ENCODE measurements around the gene WDR1.

WDR1 gene

DNA sequence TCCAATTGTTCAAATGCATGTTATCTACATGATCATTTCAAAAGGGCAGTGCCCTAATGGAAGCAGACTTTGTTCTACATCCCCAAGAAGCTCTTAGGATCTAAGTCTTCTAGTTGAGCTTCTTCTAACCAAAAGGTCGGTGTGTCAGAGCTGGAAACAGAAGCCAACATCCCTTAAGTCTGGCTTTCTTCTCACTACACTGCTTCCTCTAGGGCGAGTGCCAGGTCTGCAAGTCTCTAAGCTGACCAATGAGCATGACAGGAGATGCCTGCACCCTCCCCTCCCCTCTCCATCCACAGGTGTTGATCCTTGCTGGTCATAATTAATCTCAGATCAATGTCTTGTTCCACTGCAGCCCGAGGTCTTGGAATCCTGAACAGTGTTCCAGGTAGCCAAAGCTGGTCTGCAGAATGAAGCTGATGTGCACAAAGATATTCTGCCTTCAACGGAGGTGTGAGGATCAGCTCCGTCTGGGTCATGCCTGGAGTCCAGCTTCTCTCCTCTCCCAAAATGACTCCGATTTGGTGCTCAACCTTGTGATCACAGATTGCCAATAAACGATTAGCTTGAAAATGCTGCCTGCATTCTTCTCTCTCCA is 44.1 kb downstream of the WDR1 start:
- Mint-ChIP-seq H3K9me3 (ENCODE audit: low read depth) (no peaks in the 10 kb centered on the region), H3K36me3 (peaks cover 6% of the 10 kb centered on the region), H3K27ac (peak overlapping the region; percentile 70), H3K27me3 (no peaks in the 10 kb centered on the region), H3K4me1 (ENCODE audit: low read depth) (peaks cover 2% of the 10 kb centered on the region), H3K4me3 (no peak overlapping the region)

DNA sequence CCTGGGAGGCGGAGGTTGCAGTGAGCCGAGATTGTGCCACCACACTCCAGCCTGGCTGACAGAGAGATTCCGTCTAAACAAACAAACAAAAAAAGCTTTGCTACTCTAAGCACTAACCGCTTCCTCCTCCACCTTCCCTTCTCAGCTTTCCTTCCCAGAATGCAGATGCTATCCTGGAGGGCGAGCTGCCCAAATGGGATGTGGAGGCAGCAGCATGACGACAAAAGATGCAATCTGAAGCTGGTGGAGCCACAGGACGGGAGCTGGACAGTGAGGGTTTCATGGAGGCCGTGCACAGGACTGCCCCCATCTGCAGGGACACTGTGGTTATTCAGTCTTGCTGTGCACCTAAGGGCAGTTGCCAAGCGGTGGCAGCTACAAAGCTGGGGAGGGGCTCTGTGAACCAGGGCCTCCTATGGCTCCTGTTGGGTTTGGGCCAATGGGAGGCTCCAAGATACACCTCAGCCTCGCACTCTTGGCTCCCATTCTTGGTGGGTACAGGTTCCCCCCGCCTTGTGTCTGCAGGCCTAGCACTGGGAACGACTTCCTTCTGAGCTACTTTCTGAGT is 47.4 kb downstream of the WDR1 start:
- H3K4me1 Mint-ChIP-seq (ENCODE audit: low read depth): peaks cover 2% of the 10 kb centered on the region
- H3K36me3 Mint-ChIP-seq: peaks cover 6% of the 10 kb centered on the region
- H3K4me3 Mint-ChIP-seq: no peak overlapping the region
- H3K27me3 Mint-ChIP-seq: no peaks in the 10 kb centered on the region
- no peaks in the 10 kb centered on the region for H3K9me3 Mint-ChIP-seq (ENCODE audit: low read depth)
- H3K27ac Mint-ChIP-seq: peak overlapping the region; percentile 61

DNA sequence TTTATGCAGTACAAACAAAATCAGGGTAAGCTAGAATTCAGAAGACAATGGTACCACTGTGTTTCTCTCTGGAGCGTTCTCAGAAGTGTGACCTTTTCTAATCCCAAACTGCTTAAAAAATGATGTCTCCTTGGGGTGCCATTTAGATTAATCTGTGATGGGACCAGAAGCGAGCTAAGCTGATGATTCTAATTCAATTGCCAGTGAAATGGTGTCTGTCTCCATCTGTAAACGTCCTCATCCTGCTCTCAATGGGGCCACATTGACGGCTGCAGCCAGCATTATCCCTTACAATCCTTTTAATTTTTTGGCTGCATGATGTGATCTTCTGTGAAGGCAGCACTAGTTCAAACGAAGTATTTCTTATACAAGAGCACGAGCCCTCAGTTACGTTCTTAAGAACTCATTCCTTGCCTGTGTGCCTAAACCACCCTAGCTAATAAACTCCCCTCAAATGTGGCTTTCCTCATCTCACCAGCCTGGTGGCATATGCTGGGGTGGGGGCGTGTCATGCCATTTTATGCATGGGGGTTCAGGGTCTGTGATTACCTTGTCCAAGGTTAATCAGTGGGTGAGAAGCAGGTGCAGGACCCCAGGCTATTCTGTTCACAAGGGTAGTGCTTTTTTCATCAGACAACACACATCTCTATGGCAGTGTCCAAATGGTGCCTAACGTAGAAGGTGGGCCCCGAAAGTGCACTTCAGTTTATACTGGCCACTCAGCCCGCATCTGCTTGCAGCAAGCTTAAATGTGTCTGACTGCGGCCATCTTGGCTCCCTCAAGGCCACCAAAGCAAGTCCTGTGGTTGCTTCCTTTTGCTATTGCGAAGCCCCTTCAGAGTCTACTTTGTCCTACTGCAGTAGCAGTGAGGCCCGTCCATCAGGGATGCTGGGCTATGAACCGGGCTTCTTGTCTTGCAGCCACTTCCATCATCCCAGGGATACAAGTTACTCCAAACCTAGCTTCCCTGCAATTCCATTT is 49.6 kb downstream of the WDR1 start:
- Mint-ChIP-seq H3K4me3 (no peak overlapping the region), H3K36me3 (peaks cover 6% of the 10 kb centered on the region), H3K4me1 (ENCODE audit: low read depth) (no peaks in the 10 kb centered on the region), H3K9me3 (ENCODE audit: low read depth) (no peaks in the 10 kb centered on the region), H3K27me3 (no peaks in the 10 kb centered on the region), H3K27ac (no peak overlapping the region)

DNA sequence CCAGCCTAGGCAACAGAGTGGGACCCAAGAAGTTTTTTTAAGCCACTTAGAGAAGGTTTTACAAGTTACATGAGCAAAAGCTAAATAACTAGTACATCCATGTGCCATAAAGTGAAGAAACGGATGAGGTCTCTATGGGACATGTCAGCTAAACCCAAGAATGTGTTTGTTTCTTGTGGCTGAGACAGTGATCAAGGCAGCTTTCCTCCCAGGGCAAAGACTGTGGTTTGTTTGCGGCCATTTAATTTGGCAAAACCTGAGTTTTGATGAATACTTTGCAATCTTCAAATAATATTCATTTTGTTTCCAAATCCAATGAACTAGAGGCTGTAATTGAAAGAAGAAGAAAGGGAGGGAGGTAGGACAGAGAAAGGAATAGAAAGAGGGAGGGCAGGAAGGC is 50.4 kb downstream of the WDR1 start:
- Mint-ChIP-seq H3K4me1 (ENCODE audit: low read depth) (no peaks in the 10 kb centered on the region), H3K36me3 (peaks cover 6% of the 10 kb centered on the region), H3K27ac (no peak overlapping the region), H3K9me3 (ENCODE audit: low read depth) (no peaks in the 10 kb centered on the region), H3K4me3 (no peak overlapping the region), H3K27me3 (no peaks in the 10 kb centered on the region)

DNA sequence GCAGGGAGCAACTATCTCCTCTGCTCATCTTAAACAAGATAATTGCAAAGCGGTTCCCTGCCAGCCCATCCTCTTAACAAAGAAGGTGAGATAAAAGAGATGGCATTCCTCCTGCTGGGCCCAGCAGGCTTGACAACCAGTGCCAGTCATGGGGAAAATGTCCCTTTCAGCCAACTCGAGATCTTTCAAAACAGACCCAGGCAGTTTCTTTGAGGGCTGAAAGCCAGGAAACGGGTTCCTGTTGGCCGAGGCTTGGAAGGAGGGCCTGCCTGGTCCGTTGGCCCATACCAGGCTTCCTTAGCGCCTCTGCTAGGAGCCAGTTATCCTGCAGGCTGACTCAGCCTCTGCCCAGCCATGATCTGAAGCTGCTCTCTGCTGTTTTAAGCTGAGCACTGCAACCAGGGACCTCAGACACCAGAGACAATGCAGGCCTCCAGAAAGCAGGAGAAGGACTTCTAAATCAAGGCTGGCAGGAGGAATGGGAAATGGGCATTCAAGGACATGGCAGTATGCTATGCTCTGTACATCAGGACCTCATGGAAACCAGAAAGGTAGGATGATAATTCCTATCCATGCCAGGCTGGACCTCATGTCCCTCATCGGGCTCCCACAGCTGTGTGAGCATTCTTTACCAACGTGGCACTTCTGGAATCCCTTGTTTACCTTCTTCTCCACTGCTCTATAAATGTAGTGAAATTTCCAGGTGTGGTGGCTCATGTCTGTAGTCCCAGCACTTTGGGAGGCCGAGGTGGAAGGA is 52.9 kb downstream of the WDR1 start:
- Mint-ChIP-seq H3K36me3 (peaks cover 6% of the 10 kb centered on the region), H3K27me3 (no peaks in the 10 kb centered on the region), H3K4me1 (ENCODE audit: low read depth) (no peaks in the 10 kb centered on the region), H3K4me3 (no peak overlapping the region), H3K9me3 (ENCODE audit: low read depth) (no peaks in the 10 kb centered on the region), H3K27ac (no peak overlapping the region)

DNA sequence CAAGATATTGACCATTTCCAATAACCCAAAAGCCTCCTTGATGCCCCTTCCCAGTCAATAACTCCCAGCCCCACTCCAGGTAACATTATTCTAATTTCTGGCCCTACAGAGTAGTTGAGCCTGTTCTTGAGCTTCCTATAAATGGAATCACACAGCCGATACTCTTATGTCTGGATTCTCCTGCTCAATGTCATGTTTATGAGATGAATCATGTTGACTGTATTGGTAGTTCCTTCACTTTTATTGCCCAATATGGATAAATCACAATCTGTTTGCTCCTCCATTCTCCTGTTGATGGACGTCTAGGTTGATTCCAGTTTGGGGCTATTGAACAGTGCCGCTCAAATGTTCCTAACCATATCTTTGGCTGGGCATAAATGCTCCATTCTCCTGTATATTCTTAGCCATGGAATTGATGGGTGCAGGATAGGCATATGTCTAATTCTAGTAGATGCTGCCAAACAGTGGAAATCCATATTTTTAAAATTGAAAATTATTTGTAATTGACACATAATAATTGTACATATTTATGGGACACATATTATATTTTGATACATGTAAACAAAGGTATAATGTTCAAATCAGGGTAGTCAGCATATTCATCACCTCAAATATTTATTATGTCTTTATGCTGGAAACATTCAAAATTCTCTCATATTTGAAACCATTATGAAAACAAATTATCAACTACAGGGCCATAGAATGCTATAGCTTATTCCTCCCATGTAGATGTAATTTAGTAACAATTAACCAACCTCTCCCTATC is 54.8 kb downstream of the WDR1 start:
- Mint-ChIP-seq H3K4me3 (no peak overlapping the region), H3K36me3 (peaks cover 10% of the 10 kb centered on the region), H3K4me1 (ENCODE audit: low read depth) (no peaks in the 10 kb centered on the region), H3K27ac (no peak overlapping the region), H3K27me3 (no peaks in the 10 kb centered on the region), H3K9me3 (ENCODE audit: low read depth) (no peaks in the 10 kb centered on the region)

DNA sequence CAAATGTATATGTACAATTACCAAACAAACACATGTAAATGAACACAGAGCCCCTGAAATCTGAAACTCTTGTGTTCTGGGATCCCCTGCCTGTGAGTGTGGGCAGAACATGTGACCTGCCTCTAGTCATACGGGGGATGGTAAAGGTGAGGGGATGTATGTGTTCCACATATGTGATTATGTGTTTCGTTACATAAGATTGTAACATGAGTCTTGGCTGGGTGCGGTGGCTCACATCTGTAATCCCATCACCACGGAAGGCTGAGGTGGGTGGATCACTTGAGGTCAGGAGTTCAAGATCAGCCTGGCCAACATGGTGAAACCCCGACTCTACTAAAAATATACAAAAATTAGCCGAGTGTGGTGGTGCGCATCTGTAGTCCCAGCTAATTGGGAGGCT is 58.2 kb downstream of the WDR1 start:
- H3K9me3 Mint-ChIP-seq (ENCODE audit: low read depth): no peaks in the 10 kb centered on the region
- no peaks in the 10 kb centered on the region for H3K27me3 Mint-ChIP-seq
- H3K4me3 Mint-ChIP-seq: no peak overlapping the region
- no peaks in the 10 kb centered on the region for H3K4me1 Mint-ChIP-seq (ENCODE audit: low read depth)
- H3K36me3 Mint-ChIP-seq: peaks cover 17% of the 10 kb centered on the region
- H3K27ac Mint-ChIP-seq: no peak overlapping the region

DNA sequence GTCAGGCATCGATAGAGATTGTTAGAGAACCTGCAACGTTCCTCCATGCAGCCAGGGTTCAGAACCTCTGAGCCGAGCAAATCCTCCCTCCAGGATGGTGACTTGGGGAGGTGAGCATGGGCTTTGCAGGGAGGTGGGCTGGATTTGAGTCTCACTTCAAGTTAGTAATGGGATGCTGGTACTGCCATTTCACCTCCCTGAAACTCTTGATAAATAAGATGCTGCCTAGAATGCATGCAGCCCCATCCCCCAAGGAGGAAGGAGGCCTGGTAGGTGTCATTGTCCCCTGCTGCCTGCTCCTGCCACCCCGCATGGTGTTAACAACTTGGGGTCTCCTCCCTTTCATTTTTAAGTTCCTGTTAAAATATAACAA is 59.6 kb downstream of the WDR1 start:
- Mint-ChIP-seq H3K4me1 (ENCODE audit: low read depth) (no peaks in the 10 kb centered on the region), H3K27me3 (no peaks in the 10 kb centered on the region), H3K36me3 (peaks cover 20% of the 10 kb centered on the region), H3K27ac (no peak overlapping the region), H3K9me3 (ENCODE audit: low read depth) (no peaks in the 10 kb centered on the region), H3K4me3 (no peak overlapping the region)

DNA sequence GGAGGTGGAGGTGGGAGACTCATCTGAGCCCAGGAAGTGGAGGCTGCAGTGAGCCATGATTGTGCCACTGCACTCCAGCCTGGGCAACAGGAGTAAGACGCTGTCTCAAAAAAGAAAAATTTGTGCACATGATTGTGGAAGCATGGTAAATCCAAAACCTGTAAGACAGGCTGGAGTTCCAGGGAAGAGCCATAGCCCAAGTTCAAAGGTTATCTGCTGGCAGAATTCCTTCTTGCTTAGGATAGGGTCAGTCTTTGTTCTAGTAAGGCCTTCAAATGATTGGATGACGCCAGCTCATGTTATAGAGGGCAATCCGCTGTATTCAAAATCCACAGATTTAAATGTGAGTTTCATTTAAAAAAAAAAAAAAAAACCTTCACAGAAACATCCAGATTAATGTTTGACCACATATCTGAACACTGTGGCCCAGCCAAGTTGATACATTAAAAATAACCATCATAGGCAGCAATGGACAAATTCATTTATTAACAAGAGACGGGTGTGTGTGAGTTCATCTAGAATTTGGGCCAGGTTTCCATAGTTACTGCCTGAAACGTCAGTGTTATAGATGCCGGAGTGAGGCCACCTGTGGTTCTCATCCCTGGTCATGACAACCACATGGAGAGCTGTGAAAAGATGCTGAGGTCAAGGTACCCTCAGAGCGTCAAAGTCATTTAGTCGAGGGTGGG is 60.1 kb downstream of the WDR1 start:
- Mint-ChIP-seq H3K4me3 (no peak overlapping the region), H3K27me3 (no peaks in the 10 kb centered on the region), H3K27ac (no peak overlapping the region), H3K4me1 (ENCODE audit: low read depth) (no peaks in the 10 kb centered on the region), H3K36me3 (peaks cover 23% of the 10 kb centered on the region), H3K9me3 (ENCODE audit: low read depth) (no peaks in the 10 kb centered on the region)

DNA sequence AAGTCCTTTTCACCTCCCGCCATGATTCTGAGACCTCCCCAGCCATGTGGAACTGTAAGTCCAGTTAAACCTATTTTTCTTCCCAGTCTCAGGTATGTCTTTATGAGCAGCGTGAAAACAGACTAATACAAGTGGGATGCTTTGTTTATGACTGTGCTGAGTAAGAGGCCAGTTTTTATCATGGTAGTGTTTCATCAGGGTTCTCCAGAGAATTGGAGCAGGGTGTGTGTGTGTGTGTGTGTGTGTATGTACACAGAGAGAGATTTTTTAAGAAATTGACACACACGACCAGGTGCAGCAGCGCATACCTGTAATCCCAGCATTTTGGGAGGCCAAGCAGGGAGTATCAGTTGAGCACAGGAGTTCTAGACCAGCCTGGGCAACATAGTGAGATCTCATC is 60.7 kb downstream of the WDR1 start:
- Mint-ChIP-seq H3K9me3 (ENCODE audit: low read depth) (no peaks in the 10 kb centered on the region), H3K27ac (peak overlapping the region; percentile 3), H3K4me1 (ENCODE audit: low read depth) (no peaks in the 10 kb centered on the region), H3K27me3 (no peaks in the 10 kb centered on the region), H3K36me3 (peaks cover 23% of the 10 kb centered on the region), H3K4me3 (no peak overlapping the region)

DNA sequence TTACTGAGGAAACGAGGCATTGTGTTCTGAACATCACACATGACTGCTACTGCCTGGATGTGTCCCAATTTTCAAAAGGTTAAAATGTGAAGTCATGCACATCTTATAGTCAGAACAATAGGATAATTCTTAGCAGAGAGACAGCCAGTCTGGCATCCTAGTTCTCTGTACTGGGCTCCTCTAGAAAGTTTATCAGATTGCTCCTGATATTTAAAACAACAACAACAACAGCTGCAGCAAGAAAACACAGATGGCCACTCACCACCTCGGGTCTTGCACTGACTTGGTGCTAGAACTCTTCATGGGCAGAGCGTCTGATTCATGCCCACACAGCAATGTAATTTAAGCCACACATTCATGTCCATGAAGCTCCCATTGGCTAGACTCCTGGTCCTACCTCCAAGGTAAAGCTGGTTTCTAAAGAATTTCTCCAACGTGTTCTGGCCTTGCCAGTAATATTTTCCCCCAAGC is 62.0 kb downstream of the WDR1 start:
- H3K4me3 Mint-ChIP-seq: no peak overlapping the region
- peaks cover 23% of the 10 kb centered on the region for H3K36me3 Mint-ChIP-seq
- no peak overlapping the region for H3K27ac Mint-ChIP-seq
- no peaks in the 10 kb centered on the region for H3K27me3 Mint-ChIP-seq
- H3K4me1 Mint-ChIP-seq (ENCODE audit: low read depth): no peaks in the 10 kb centered on the region
- no peaks in the 10 kb centered on the region for H3K9me3 Mint-ChIP-seq (ENCODE audit: low read depth)

DNA sequence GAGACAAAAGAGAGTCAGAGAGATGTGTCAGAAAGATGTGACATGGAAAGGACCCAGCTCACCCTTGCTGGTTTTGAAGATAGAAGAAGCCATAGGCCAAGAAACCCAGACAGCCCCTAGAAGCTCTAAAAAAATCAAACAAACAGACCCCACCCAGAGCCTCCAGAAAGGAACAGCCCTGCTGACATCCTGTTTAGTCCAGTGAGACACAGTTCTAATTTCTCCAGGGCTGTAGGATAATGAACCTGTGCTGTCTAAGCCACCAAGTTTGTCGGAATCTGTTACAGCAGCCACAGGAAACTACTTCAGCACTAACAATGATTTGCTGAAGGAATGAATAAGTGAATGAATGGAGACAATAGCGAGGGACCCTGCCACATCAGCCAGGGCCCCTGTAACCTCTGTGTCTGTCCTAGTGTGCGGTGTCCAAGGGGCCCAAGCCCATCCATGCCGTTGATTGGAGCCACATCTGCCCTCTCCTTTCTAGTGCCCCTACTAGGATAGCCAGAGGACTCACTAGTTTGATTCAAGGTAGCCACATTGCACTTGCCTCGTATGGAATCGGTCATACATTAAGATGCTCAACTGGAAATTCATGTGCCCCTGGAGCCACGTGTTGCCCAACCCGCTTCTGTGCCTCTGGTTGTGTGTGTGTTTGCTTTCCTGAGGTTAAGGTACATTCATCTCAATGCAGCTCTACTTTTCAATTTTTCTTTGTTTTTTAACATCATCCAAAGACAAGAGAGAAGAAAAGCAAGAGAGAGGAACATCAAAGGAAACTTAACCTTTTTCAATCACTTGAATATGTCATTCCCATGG is 62.8 kb downstream of the WDR1 start:
- H3K27ac Mint-ChIP-seq: no peak overlapping the region
- H3K4me3 Mint-ChIP-seq: no peak overlapping the region
- H3K36me3 Mint-ChIP-seq: peaks cover 27% of the 10 kb centered on the region
- H3K4me1 Mint-ChIP-seq (ENCODE audit: low read depth): no peaks in the 10 kb centered on the region
- H3K9me3 Mint-ChIP-seq (ENCODE audit: low read depth): no peaks in the 10 kb centered on the region
- no peaks in the 10 kb centered on the region for H3K27me3 Mint-ChIP-seq

DNA sequence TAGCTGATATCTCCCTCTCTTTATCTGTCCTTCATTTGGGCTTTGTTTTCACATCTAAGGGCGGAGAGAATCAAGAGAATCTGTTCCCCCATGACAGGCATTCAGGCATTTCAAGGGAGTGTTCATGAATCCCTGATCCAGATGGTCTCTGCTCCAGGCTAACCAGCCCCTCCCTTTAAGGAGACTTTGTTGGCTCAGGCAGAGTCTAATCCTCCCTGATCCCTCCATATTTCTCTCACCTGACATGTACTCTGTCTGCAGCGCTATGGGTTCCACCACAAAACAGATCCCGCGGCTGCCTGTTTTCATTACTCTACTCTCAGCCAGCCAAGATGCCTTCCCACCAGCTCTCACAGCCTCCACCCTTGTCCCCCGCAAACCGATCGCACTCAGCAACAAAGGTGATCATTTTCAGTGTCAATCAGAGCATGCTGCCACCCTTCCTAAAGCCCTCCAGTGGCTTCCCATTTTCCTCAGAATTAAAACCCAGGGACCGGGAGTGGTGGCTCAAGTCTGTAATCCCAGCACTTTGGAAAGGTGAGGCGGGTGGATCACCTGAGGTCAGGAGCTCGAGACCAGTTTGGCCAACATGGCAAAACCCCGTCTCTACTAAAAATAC is 65.0 kb downstream of the WDR1 start:
- no peak overlapping the region for H3K4me3 Mint-ChIP-seq
- H3K36me3 Mint-ChIP-seq: peaks cover 25% of the 10 kb centered on the region
- no peak overlapping the region for H3K27ac Mint-ChIP-seq
- no peaks in the 10 kb centered on the region for H3K9me3 Mint-ChIP-seq (ENCODE audit: low read depth)
- no peaks in the 10 kb centered on the region for H3K27me3 Mint-ChIP-seq
- H3K4me1 Mint-ChIP-seq (ENCODE audit: low read depth): peaks cover 7% of the 10 kb centered on the region

Measured in activated naive CD8-positive, alpha-beta T cell (primary cell).